Adipocyte (in vitro differentiated cells): ENCODE measurements around the gene ABL1.

Source experiments
- DNase-seq: peaks from one replicate; pipeline ENCODE4 v3.0.0-alpha.2; 2015; ENCODE audit warnings: low read depth
- H3K27me3 ChIP-seq: replicated peaks from 2 replicates; pipeline ENCODE4 v1.7.0; 2013; ENCODE audit warnings: mild to moderate bottlenecking, low read length, moderate library complexity; ENCODE audit not compliant: control insufficient read depth, insufficient read depth
- H3K36me3 ChIP-seq: 2 replicates; pipeline ENCODE4 v1.7.0; 2013; ENCODE audit warnings: low read length, mild to moderate bottlenecking, moderate library complexity; ENCODE audit not compliant: control insufficient read depth, insufficient read depth, severe bottlenecking
- H3K4me1 ChIP-seq: 2 replicates; pipeline ENCODE4 v1.7.0; 2013; ENCODE audit warnings: mild to moderate bottlenecking, low read length, moderate library complexity; ENCODE audit not compliant: control insufficient read depth, insufficient read depth
- H3K4me3 ChIP-seq: 2 replicates; pipeline ENCODE4 v1.7.0; 2013; ENCODE audit warnings: mild to moderate bottlenecking, low read length, moderate library complexity
- H3K9ac ChIP-seq: 2 replicates; pipeline ENCODE4 v1.7.0; 2013; ENCODE audit warnings: mild to moderate bottlenecking, low read length, moderate library complexity
- H3K9me3 ChIP-seq: 2 replicates; pipeline ENCODE4 v1.7.0; 2013; ENCODE audit warnings: mild to moderate bottlenecking, low read length, moderate library complexity; ENCODE audit not compliant: control insufficient read depth

Gene ABL1

GRCh38 chr9:130911254-130912049, 76.4 kb downstream of the ABL1 start:
- H3K9me3 ChIP-seq = no peaks in the 10 kb centered on the region
- H3K27me3 ChIP-seq = peaks cover 9% of the 10 kb centered on the region
- no peak for DNase-seq
- no peaks in the 10 kb centered on the region for H3K36me3 ChIP-seq
- H3K9ac ChIP-seq = no peak overlapping the region
- no peak overlapping the region for H3K4me3 ChIP-seq
- peaks cover 9% of the 10 kb centered on the region for H3K4me1 ChIP-seq

- H3K4me3 ChIP-seq = peak overlapping the region; percentile 29
- no peaks in the 10 kb centered on the region for H3K9me3 ChIP-seq
- H3K36me3 ChIP-seq = no peaks in the 10 kb centered on the region
- peak overlapping the region; percentile 34 for H3K9ac ChIP-seq
- H3K27me3 ChIP-seq = peaks cover 15% of the 10 kb centered on the region
- peaks cover 9% of the 10 kb centered on the region for H3K4me1 ChIP-seq
- peak; percentile 82 for DNase-seq
Observed at GRCh38 chr9:130912932-130913598, 78.0 kb downstream of the ABL1 start.

GRCh38 chr9:130913599-130914416, 78.8 kb downstream of the ABL1 start:
- Histone ChIP-seq H3K4me1 (peaks cover 9% of the 10 kb centered on the region), H3K9me3 (no peaks in the 10 kb centered on the region), H3K4me3 (peak overlapping the region; percentile 29), H3K9ac (peak overlapping the region; percentile 34), H3K27me3 (peaks cover 20% of the 10 kb centered on the region), H3K36me3 (no peaks in the 10 kb centered on the region)
- DNase-seq = no peak

GRCh38 chr9:130914417-130915095, 79.5 kb downstream of the ABL1 start:
- Histone ChIP-seq H3K9me3 (no peaks in the 10 kb centered on the region), H3K36me3 (no peaks in the 10 kb centered on the region), H3K9ac (no peak overlapping the region), H3K4me3 (no peak overlapping the region), H3K4me1 (peaks cover 9% of the 10 kb centered on the region), H3K27me3 (peaks cover 27% of the 10 kb centered on the region)
- DNase-seq = no peak

GRCh38 chr9:130915096-130915447, 80.0 kb downstream of the ABL1 start:
- Histone ChIP-seq H3K4me1 (peaks cover 9% of the 10 kb centered on the region), H3K9ac (no peak overlapping the region), H3K27me3 (peaks cover 30% of the 10 kb centered on the region), H3K4me3 (no peak overlapping the region), H3K36me3 (no peaks in the 10 kb centered on the region), H3K9me3 (no peaks in the 10 kb centered on the region)
- no peak for DNase-seq

GRCh38 chr9:130917168-130917960, 82.3 kb downstream of the ABL1 start:
- H3K36me3 ChIP-seq = no peaks in the 10 kb centered on the region
- no peaks in the 10 kb centered on the region for H3K9me3 ChIP-seq
- peaks cover 9% of the 10 kb centered on the region for H3K4me1 ChIP-seq
- peaks cover 34% of the 10 kb centered on the region for H3K27me3 ChIP-seq
- no peak overlapping the region for H3K4me3 ChIP-seq
- H3K9ac ChIP-seq = no peak overlapping the region
- DNase-seq = no peak

GRCh38 chr9:130918101-130918825, 83.2 kb downstream of the ABL1 start:
- Histone ChIP-seq H3K4me1 (peaks cover 5% of the 10 kb centered on the region), H3K36me3 (no peaks in the 10 kb centered on the region), H3K9me3 (no peaks in the 10 kb centered on the region), H3K4me3 (no peak overlapping the region), H3K9ac (no peak overlapping the region), H3K27me3 (peaks cover 41% of the 10 kb centered on the region)
- DNase-seq = no peak

- Histone ChIP-seq H3K4me1 (no peaks in the 10 kb centered on the region), H3K9me3 (no peaks in the 10 kb centered on the region), H3K9ac (no peak overlapping the region), H3K27me3 (peaks cover 41% of the 10 kb centered on the region), H3K4me3 (no peak overlapping the region), H3K36me3 (no peaks in the 10 kb centered on the region)
- DNase-seq = no peak
Observed at GRCh38 chr9:130918826-130919558, 83.9 kb downstream of the ABL1 start.

- Histone ChIP-seq H3K9ac (no peak overlapping the region), H3K4me1 (no peaks in the 10 kb centered on the region), H3K27me3 (peaks cover 36% of the 10 kb centered on the region), H3K36me3 (no peaks in the 10 kb centered on the region), H3K4me3 (no peak overlapping the region), H3K9me3 (no peaks in the 10 kb centered on the region)
- no peak for DNase-seq
Observed at GRCh38 chr9:130919559-130920145, 84.6 kb downstream of the ABL1 start.
